H1 (cell line): ENCODE results near the gene MANF. TPM values are rescaled to one million over a fixed set of nuclear protein-coding genes. Genes with fewer than 3 reads are reported as not detected.

Experiments
- polyA plus RNA-seq, 7 experiments: library from polyadenylated mRNA; depleted of rRNA in 3 of 7; stranded (reverse) in 5 of 7; unstranded in 2 of 7; fragments of >200 nt in 5 of 7; fragments of 200-250 nt in 2 of 7; gene quantifications; 1 replicate in 5 of 7; 2 replicates in 1 of 7; 4 replicates in 1 of 7; pipeline versions ENCODE4 v1.2.1 to v1.2.3, GENCODE V29; 2011 to 2013; ENCODE audit warnings: missing spikeins in 2 of 7, mixed read lengths in 2 of 7
- total RNA-seq: library from RNA; stranded (reverse); fragmentation: NEBNext Ultra II Directional; extraction: Animal tissue kit (Norgen Biotek cat#: 25700); gene quantifications from 2 replicates; pipeline ENCODE4 v1.2.1, GENCODE V29; 2021

MANF gene
- total and polyA plus RNA-seq, 2 of the 8 experiments (the other 6 are each of a cell fraction or from before 2014, with no cell fraction given) = 37.5 to 159 TPM

Other genes starting within 250 kb of the MANF start
- 59.1 and 60.9 TPM in 2 replicates for gene RBM15B, start 6.0 kb downstream of the MANF start, total RNA-seq
- 22.2 and 30.1 TPM in 2 replicates for gene RBM15B, start 6.0 kb downstream of the MANF start, polyA plus RNA-seq (2011; rRNA removed)
- gene DCAF1, start 114.7 kb downstream of the MANF start, total RNA-seq = 29.7 and 31.0 TPM in 2 replicates
- 9.8 and 10.1 TPM in 2 replicates for gene DCAF1, start 114.7 kb downstream of the MANF start, polyA plus RNA-seq (2011; rRNA removed)
- 32.6 and 35.2 TPM in 2 replicates for gene RAD54L2, start 153.4 kb downstream of the MANF start, total RNA-seq
- gene RAD54L2, start 153.4 kb downstream of the MANF start, polyA plus RNA-seq (2011; rRNA removed) = 7.1 and 8.2 TPM in 2 replicates